Testis (tissue), 2 donors: Measurements from ENCODE around the gene GPHN.

Experiments used
- CTCF ChIP-seq, 3 experiments: fragments of 450-650 bp in 2 of 3; fragments of 200-600 bp in 1 of 3; sonication (generic) in 1 of 3; IDR thresholded peaks; one replicate each; pipeline ENCODE4 v1.5.1; 2016 to 2019; ENCODE audit warnings: antibody characterized with exemption in 3 of 3, mild to moderate bottlenecking in 2 of 3, moderate library complexity in 1 of 3
- POLR2A ChIP-seq: fragments of 450-650 bp; IDR thresholded peaks from one replicate; pipeline ENCODE4 v1.6.1; 2017; ENCODE audit warnings: antibody characterized with exemption, mild to moderate bottlenecking, moderate library complexity

GRCh38 chr14:67221982-67222328 lies 714.0 kb downstream of the GPHN start:
- TF ChIP-seq CTCF (IDR thresholded peaks at IDR 0.05): no peak
- TF ChIP-seq POLR2A: no peak
